KOPT-K1 (cell line): ENCODE results near the gene MBNL3.

ENCODE experiments used
- H3K27ac ChIP-seq: fragments of 200-600 bp; sonication (generic); 2 replicates; pipeline ENCODE4 v1.5.1; 2016; ENCODE audit warnings: antibody characterized with exemption, mild to moderate bottlenecking, low read depth, low read length; ENCODE audit not compliant: poor library complexity, severe bottlenecking
- H3K36me3 ChIP-seq: fragments of 200-600 bp; sonication (generic); 2 replicates; pipeline ENCODE4 v1.5.1; 2017; ENCODE audit warnings: antibody characterized with exemption, mild to moderate bottlenecking, low read length, moderate library complexity; ENCODE audit not compliant: insufficient read depth
- H3K9me3 ChIP-seq: fragments of 200-600 bp; sonication (generic); 2 replicates; pipeline ENCODE4 v1.5.1; 2017; ENCODE audit warnings: antibody characterized with exemption, low read length, mild to moderate bottlenecking; ENCODE audit not compliant: insufficient read depth, poor library complexity, severe bottlenecking

Gene MBNL3

GRCh38 chrX:132488819-132489577, at the start of gene MBNL3:
MBNL3 (minus strand) TSS chrX:132489038; CDS start chrX:132439611, 49,427 bp downstream.
- peak within 1 kb of the TSS; percentile 93 for H3K27ac ChIP-seq
- peaks cover 9% of the 10 kb centered on the region; the same call in 1 of the 2 replicates for H3K36me3 ChIP-seq

GRCh38 chrX:132533409-132533808, 44.6 kb upstream of the MBNL3 start:
- Histone ChIP-seq H3K36me3 (no peaks in the 10 kb centered on the region), H3K9me3 (no peaks in the 10 kb centered on the region), H3K27ac (no peak overlapping the region)

More at GRCh38 chrX:132488819-132489577, at the start of gene MBNL3:
- no peaks in the 10 kb centered on the region for H3K9me3 ChIP-seq

GRCh38 chrX:132532913-132533312, 44.1 kb upstream of the MBNL3 start:
- Histone ChIP-seq H3K36me3 (no peaks in the 10 kb centered on the region), H3K9me3 (no peaks in the 10 kb centered on the region), H3K27ac (no peak overlapping the region)

- Histone ChIP-seq H3K9me3 (no peaks in the 10 kb centered on the region), H3K27ac (no peak overlapping the region), H3K36me3 (no peaks in the 10 kb centered on the region)
These were observed 43.3 kb upstream of the MBNL3 start for GRCh38 chrX:132532097-132532496.

GRCh38 chrX:132520792-132521191, 32.0 kb upstream of the MBNL3 start:
- Histone ChIP-seq H3K27ac (no peak overlapping the region), H3K9me3 (no peaks in the 10 kb centered on the region), H3K36me3 (no peaks in the 10 kb centered on the region)

GRCh38 chrX:132520213-132520612, 31.4 kb upstream of the MBNL3 start:
- no peaks in the 10 kb centered on the region for H3K36me3 ChIP-seq
- no peaks in the 10 kb centered on the region for H3K9me3 ChIP-seq
- no peak overlapping the region for H3K27ac ChIP-seq

- Histone ChIP-seq H3K27ac (no peak overlapping the region), H3K9me3 (no peaks in the 10 kb centered on the region), H3K36me3 (no peaks in the 10 kb centered on the region)
These were observed 29.6 kb upstream of the MBNL3 start for GRCh38 chrX:132518401-132518800.

- H3K9me3 ChIP-seq, result no peaks in the 10 kb centered on the region
- no peak overlapping the region for H3K27ac ChIP-seq
- no peaks in the 10 kb centered on the region for H3K36me3 ChIP-seq
These were observed 20.0 kb upstream of the MBNL3 start for GRCh38 chrX:132508834-132509233.

- Histone ChIP-seq H3K36me3 (no peaks in the 10 kb centered on the region), H3K27ac (no peak overlapping the region), H3K9me3 (no peaks in the 10 kb centered on the region)
These were observed 16.3 kb upstream of the MBNL3 start for GRCh38 chrX:132505116-132505515.

GRCh38 chrX:132504417-132504816, 15.6 kb upstream of the MBNL3 start:
- Histone ChIP-seq H3K27ac (no peak overlapping the region), H3K36me3 (no peaks in the 10 kb centered on the region), H3K9me3 (no peaks in the 10 kb centered on the region)

- no peaks in the 10 kb centered on the region for H3K36me3 ChIP-seq
- no peaks in the 10 kb centered on the region for H3K9me3 ChIP-seq
- no peak overlapping the region for H3K27ac ChIP-seq
These were observed 12.8 kb upstream of the MBNL3 start for GRCh38 chrX:132501606-132502005.

GRCh38 chrX:132497432-132497831, 8.6 kb upstream of the MBNL3 start:
- Histone ChIP-seq H3K9me3 (no peaks in the 10 kb centered on the region), H3K36me3 (no peaks in the 10 kb centered on the region), H3K27ac (no peak overlapping the region)

GRCh38 chrX:132493095-132493494, 4.3 kb upstream of the MBNL3 start:
- H3K27ac ChIP-seq, result no peak overlapping the region
- H3K9me3 ChIP-seq, result no peaks in the 10 kb centered on the region
- no peaks in the 10 kb centered on the region for H3K36me3 ChIP-seq

- no peaks in the 10 kb centered on the region for H3K9me3 ChIP-seq
- no peaks in the 10 kb centered on the region for H3K36me3 ChIP-seq
- peak overlapping the region; percentile 93 for H3K27ac ChIP-seq
These were observed 2.4 kb upstream of the MBNL3 start for GRCh38 chrX:132491191-132491590.

GRCh38 chrX:132489578-132490419, 961 bp upstream of the MBNL3 start:
- Histone ChIP-seq H3K9me3 (no peaks in the 10 kb centered on the region), H3K27ac (peak overlapping the region; percentile 93), H3K36me3 (peaks cover 9% of the 10 kb centered on the region; the same call in 1 of the 2 replicates)
